A673 (cell line): ENCODE results near the gene GRIK3.

Experiments
- EZH2 ChIP-seq: fragments of 200-600 bp; sonication (generic); IDR thresholded peaks from 2 replicates; pipeline ENCODE4 v1.6.1; 2017; ENCODE audit warnings: borderline replicate concordance, low read depth, mild to moderate bottlenecking, mixed read lengths, antibody characterized with exemption, low read length; ENCODE audit not compliant: poor library complexity, severe bottlenecking
- TF ChIP-seq, protein P1 (sequence below): fragments of 300-800, 200-600 bp; sonication (generic); conservative IDR thresholded peaks from 2 replicates; pipeline ENCODE4 v1.5.1; 2017; ENCODE audit warnings: low read depth, mild to moderate bottlenecking, antibody characterized with exemption, low read length, moderate library complexity, mixed read lengths

- TF ChIP-seq, protein P1, sequence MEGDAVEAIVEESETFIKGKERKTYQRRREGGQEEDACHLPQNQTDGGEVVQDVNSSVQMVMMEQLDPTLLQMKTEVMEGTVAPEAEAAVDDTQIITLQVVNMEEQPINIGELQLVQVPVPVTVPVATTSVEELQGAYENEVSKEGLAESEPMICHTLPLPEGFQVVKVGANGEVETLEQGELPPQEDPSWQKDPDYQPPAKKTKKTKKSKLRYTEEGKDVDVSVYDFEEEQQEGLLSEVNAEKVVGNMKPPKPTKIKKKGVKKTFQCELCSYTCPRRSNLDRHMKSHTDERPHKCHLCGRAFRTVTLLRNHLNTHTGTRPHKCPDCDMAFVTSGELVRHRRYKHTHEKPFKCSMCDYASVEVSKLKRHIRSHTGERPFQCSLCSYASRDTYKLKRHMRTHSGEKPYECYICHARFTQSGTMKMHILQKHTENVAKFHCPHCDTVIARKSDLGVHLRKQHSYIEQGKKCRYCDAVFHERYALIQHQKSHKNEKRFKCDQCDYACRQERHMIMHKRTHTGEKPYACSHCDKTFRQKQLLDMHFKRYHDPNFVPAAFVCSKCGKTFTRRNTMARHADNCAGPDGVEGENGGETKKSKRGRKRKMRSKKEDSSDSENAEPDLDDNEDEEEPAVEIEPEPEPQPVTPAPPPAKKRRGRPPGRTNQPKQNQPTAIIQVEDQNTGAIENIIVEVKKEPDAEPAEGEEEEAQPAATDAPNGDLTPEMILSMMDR = no peak
- no peak for TF ChIP-seq EZH2
Observed at GRCh38 chr1:36773827-36774541, 260.3 kb downstream of the GRIK3 start.
